Measurements from ENCODE around the gene TNNI2. TPM values are rescaled to one million over a fixed set of nuclear protein-coding genes. Genes with fewer than 3 reads are reported as not detected.
A peak's percentile ranks its signal among the peaks of the same experiment; 100 is the strongest.
"Not testable (repeated sequence)": the region's sequence is repeated elsewhere in the genome, so short reads cannot be mapped to it uniquely, and the experiment has no call there.

The TNNI2 gene
- total RNA-seq, 1 donor from 2014 or later: 322 TPM

DNA sequence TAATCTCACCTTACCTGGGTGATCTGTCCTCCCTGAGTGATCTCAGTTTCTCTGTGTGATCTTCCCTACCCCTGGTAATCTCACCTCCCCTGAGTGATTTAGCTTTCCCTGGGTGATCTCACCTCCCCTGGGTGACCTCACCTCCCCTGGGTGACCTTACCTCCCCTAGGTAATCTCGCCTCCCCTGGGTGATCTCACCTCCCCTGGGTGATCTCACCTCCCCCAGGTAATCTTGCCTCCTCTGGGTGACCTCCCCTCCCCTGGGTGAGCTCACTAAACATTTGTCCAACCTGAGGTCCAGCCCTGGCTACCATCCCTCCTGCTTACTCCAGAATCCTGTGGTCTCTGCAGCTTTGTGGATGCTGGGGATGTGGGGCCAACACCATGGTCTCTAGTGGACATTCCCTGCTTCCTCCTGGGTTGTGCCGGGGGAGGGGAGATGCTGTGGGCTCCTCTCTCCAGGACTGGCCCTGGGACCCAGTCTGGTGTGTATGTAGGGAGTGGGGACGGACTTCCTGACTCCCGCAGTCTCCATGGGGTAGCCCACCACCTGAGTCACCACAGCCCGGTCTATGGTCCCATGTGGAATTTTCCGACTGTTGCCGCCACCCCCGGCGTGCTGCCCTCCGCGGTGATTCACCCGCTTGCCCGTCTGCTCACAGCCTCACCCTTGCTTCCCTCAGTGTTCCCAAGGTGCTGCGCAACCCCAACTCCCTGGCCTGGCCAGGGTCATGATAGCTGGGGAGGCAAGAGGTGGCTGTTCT, 24.0 kb downstream of the TNNI2 start:
- no peak for DNase-seq

DNA sequence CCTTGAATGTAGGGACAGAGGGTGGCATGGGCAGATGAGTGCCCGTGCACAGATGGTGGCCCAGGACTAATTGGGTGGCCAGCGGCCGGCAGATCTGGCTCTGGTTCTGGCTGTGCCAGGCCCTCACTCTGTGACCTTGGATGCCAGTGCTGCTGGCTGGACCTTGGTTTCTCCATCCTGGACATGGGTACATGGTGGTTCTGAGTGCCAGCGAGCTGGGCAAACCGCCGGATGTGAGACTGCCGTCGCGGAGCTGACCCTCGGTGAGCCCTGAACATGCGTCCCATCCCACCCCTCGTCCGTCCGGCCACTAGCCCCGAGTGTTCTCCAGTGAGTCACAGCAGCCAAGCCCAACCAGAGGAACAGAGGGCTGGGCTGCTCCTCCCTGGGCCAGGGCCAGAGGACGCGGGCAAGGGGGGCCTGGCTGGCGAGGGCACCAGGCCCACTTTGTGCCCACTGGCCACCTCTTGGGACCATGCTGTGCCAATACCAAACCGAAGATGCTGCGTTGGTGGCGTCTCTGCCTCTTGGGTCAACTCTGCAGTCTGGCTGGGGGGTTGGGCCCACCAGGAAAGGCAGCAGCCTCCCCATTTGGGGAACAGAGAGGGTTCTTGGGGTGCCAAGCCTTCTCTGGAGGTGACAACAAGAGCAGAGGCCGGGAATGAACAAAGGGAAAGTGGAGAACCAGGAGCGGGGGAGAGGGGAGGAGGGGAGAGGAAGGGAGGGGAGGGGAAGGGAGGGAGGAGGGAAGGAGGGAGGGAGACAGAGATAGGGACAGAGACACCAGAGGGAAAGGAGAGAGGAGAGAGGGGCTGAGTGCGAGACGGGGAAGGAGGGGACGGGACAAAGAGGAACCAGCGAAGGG, 24.8 kb downstream of the TNNI2 start:
- peak; percentile 83 for DNase-seq

DNA sequence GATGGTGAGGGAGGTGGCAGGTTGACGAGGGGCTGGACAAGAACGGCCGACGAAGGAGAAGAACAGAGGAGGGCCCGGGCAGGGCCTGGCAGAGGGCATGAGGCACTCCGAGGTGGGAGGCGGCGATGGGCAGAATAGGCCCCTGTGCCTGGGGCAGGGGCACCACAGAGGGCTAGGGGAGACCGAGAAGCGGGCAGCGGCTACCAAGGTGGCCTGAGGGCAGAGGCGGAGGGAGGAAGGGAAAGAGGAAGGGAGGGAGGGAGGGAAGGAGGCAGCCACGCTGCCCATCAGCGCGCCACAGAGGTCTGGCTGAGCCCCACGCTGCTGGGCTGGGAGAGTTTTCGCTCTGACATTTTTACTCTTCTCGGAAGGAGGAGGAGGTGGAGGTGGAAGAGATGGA, 25.4 kb downstream of the TNNI2 start:
- no peak for DNase-seq

DNA sequence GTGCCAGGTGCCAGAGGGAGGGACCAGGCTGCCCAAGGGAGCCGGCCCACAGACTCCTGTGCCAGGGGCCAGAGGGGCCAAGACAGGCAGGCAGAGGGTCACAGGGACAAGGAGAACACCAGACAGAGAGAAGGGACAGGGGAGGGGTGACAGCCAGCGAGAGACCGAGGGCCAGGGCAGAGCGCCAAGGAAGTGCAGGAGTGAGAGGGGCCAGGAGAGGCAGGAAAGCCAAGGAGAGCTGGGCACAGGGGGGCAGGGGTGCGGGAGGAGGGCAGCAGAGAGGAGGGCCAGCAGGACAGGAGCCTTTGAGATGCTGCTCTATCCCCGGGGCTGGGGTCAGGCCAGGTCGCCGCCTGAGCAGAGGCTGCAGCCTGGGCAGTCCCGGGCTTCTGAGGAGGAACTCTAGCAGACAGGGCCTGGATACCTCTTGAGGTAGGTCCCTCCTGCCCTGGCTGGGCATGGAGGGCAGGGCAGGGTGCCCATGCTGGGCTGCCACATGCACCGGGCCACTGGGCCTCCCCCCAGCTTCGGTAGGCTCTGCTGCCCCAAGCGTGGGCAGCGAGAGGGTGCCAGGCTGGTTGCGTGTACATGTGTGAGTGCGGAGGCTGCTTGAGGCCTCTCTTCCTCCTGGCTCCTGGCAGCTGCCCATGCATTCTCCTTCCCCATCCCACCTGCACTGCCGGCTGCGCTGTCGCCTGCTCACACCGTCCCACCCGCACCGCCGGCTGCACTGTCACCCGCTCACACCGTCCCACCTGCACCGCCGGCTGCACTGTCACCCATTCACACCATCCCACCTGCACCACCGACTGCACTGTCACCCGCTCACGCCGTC, 26.3 kb downstream of the TNNI2 start:
- DNase-seq: no peak

DNA sequence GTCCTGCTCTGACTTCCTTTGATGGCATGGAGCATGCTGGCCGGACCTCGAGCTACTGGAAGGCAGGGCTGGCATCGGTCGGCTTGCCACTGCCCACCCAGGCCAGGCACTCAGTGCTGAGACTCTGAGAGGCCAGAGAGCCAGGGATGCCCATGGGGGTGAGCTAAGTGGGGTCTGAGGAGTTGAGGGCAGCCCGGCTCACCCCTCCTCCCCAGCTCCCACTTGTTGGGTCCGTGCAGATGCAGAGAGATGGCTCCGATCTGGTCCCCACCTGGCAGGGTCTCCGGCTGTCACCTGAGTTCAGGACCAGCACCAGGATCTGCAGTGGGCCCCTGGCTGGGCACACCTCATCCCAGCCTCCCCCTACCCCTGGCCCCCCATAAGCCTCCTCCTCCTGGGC, 27.4 kb downstream of the TNNI2 start:
- DNase-seq: no peak

DNA sequence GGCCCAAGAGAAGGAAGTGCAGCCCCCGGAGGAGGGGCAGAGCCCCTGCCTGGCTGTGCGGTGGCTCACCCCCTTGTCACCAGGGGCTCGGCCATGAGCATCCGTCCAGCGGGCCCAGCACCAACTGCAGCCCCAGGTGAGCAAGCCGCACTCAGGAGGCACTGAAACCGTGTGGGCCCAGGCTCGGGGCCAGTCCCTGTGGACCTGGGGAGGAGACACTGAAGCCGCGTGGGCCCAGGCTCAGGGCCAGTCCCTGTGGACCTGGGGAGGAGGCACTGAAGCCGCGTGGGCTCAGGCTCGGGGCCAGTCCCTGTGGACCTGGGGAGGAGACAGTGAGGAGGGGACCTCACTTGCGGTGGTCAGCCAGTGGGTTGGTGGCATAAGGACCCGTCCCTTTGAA, 28.0 kb downstream of the TNNI2 start:
- no peak for DNase-seq

DNA sequence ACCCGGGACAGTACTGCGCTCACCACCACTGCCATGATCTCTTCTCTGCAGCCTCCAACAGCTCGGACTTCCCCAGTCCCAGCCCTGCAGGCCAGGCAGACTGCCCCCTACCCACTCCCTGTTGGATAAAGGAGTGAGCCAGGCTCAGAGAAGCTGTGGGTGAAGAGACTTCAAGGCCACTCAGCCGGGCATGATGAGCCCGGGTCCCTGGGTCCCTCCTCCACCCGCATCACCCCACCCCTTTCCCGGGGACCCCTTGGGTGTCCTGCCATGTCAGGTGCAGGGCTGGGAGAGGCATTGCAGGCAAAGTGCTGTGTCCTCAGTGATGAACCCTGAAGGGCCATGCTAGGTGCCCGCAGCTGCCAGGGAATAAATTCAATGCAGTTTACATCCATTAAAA, 28.6 kb downstream of the TNNI2 start:
- DNase-seq: no peak

DNA sequence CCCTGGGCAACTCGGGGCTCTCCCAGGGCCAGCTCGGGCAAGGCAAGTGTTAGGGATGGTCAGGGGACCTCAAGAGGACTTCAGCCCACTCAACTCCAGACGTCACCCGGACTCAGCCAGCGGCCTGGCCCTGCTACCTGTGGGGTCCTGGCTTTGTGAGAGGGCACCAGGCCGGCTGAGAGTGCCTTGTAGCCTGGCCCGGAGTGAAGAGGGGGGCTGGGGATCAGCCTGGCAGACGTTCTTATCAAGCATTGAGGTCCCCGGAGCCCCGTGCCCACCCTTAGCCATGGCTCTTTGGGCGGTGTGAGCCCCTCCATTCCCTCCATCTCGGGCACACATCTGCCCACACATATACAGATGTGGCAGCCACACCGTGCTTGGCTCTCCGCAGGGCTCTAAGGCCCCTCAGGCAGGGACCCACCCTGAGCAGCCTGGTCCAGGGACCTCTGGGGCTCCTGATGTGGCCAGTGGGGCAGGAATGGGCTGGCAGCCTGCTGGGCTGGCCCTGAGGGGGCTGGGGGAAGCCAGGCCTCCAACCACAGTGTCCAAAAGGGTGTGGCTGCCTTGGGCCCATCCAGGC, 29.4 kb downstream of the TNNI2 start:
- DNase-seq: no peak

DNA sequence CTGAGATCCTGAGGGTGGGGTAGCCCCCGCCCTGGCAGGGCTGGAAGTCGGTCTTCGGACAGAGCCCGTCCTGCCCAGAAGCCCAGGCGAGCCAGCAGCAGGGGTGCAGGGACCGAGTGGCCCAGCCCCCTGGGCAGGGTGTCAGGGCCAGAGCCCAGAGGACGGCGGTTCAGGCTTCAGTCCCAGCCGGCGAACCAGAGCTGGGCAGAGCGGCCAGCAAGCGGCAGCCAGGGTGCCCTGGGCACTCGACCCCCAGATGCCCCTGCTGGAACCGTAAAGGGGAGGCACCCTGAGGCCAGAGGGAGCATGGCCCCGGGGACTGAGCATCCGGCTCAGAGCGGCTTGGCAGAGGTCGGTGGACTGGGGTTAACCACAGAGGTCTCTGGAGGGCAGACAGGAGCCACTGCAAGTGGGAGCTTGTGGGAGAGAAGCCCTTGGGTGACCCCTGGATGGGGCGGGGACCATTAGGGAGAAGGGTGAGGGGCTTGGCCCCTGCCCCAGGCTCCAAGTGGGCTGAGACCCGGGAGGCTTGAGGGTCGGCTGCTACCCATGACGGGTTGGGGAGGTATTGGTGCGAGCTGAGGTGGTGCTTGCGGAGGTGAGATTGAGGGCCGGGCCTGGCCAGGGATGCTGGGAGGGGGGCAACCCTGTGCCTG, 30.0 kb downstream of the TNNI2 start:
- no peak for DNase-seq

DNA sequence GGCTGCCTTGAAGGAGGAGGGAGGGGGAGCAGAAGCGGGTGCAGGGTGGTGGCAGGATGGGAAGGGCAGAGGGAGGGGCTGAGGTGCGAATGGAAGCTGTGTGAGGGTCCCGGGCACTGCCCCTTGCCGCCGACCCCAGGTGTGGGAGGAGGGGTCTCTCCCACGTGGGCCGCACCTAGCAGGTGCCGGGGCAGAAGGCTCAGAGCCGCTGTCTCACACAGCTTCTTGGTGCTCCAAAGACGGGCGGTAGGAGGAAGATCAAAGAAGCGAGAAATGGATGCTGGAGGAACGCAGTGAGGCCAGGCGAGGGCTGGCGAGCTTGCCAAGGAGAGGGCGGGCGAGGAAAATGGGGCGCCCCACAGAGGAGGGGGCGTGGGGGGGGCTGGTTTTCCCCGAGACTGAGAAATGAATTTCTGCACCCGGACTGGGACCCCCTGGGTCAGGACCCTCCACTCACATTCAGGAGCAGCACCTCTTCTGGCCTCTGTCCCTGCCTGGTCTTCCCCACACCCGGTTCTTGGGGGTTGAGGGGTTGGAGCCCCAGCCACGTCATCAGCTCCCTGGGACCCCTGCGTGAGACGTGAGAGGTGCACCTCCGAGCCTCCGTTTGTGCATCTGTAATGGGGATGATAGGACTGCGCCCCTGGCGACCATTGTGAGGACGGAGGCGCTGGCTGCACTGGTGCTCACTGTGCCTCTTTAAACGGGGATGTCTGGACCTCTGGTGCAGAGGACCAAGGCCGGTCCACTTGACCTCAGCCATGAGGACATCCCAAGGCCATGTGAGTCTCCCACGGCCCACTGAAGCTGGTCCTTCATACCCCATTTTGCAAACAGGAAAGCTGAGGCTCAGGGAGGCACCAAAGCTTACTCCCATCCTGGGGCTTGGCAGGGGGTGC, 30.9 kb downstream of the TNNI2 start:
- DNase-seq: no peak

DNA sequence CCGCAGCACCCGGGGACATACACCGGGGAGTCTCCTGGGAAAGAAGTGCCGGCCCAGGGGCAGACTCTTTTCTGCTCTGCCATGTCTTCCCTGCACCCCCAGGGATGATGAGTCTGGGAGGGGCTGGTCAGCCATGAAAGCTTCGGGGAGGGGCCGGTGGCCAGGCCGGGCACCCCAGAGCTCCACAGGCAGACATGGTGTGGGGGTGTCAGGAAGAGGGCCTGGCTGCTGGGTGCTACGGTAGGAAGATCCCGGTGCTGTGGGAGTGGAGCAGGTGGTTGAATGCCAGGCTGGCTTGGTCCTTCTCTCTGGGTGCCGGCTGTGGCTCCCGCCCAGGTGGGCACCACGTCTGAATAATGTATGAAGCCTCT, 31.5 kb downstream of the TNNI2 start:
- DNase-seq: no peak

DNA sequence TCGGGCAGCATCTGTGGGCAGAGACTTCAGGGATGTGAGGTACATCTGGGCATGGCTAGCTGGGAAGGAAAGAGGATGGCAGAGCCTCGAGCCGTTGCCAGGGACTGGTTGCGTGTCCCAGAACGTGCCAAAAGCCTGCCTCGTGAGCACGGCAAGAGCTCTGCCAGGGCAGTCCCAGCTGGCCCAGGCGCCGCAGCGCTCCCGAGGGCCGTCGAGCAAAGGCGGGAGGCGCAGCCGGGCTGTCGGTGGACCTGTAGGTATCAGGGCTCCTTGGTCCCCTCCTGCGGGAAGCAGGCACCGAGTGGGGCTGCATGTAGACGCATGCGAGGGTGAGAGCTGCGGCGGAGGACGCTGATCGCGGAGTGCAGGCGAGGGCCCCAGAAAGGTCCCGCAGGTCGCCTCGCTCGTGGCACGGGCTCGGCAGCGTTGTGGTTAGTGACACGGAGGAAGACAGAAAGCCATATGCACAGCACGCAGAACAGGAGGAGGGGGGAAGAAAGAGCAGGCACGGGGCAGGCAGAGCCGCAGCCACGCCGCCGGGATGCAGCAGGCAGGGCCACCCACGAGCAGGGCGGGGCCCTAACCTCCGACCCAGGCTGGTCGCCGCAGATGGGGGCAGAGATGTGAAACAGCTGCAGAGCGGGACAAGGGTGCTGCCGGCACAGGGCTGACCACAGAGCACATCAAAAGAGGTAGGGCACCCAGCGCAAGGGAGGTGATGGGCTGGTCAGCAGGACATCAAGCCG, 32.1 kb downstream of the TNNI2 start:
- DNase-seq: no peak

DNA sequence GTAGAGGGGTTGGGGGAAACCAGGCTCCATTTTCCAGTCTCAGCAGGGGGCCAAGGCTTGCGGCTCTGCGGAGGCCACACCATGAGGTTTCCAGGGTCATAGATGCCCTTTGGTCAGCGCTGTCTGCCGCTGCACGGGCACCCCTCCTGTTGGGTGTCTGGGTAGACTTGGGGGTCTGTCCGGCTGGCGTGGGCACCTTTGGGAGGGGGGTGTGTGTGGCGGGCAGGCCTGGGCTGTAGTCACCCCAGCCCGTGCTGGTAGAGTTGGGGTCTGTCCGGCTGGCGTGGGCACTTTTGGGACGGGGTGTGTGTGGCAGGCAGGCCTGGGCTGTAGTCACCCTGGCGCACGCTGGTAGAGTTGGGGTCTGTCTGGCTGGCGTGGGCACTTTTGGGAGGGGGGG, 32.8 kb downstream of the TNNI2 start:
- DNase-seq: no peak

DNA sequence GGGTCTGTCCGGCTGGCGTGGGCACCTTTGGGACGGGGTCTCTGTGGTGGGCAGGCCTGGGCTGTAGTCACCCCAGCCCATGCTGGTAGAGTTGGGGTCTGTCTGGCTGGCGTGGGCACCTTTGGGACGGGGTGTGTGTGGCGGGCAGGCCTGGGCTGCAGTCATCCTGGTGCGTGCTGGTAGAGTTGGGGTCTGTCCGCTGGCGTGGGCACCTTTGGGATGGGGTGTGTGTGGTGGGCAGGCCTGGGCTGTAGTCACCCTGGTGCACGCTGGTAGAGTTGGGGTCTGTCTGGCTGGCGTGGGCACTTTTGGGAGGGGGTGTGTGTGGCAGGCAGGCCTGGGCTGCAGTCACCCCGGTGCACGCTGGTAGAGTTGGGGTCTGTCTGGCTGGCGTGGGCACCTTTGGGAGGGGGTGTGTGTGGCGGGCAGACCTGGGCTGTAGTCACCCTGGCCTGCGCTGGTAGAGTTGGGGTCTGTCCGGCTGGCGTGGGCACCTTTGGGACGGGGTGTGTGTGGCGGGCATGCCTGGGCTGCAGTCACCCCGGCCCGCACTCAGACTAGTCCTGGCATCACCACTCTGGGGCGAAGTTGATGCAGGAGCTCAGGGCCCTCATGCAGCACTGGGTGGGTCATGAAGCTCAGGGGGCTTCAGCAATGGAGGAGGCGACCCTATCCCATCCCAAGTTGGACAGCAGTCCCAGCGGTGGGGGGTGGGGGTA, 33.6 kb downstream of the TNNI2 start:
- no peak for DNase-seq

DNA sequence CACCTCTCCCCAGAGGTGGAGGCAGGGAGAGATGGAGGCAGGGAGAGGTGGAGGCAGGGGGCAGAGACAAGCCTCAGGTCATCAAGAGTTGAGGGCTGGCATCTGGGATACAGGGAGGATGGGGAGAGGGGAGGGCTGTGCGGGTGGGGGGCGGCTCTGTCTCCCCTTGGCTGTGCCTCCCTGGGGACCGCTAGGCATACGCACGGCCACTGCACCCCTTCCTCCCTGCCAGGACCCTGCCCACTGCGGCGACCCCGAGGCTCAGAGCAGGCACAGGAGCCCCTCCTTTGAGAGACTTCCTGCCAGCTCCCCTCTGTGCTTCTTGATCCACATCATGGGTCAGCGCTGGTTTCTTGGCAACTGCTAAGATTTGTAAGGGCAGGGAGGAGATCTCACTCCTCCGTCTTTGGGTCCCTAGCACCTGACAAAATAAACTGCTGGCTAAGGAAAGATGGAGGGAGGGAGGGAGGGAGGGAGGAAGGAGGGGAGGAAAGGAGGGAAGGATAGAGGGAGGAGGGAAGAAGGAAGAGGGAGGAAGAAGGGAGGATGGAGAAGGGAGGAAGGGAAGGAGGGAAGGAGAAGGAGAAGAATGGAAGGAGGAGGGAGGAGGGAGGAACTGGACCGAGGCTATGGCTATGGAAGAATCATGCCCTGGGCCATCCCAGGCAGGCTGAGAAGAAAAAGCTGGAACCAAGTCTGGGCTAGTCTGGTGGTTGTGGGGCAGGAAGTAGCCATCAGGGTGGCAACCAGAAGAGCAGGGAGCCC, 34.4 kb downstream of the TNNI2 start:
- DNase-seq: peak; percentile 31

DNA sequence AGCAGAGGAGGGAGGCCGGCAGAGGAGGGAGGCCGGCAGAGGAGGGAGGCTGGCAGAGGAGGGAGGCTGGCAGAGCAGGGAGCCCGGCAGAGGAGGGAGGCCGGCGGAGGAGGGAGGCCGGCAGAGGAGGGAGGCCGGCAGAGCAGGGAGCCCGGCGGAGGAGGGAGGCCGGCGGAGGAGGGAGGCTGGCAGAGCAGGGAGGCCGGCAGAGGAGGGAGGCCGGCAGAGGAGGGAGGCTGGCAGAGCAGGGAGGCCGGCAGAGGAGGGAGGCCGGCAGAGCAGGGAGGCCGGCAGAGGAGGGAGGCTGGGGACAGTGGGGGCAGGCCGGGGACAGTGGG, 35.0 kb downstream of the TNNI2 start:
- DNase-seq: not testable (repeated sequence)

DNA sequence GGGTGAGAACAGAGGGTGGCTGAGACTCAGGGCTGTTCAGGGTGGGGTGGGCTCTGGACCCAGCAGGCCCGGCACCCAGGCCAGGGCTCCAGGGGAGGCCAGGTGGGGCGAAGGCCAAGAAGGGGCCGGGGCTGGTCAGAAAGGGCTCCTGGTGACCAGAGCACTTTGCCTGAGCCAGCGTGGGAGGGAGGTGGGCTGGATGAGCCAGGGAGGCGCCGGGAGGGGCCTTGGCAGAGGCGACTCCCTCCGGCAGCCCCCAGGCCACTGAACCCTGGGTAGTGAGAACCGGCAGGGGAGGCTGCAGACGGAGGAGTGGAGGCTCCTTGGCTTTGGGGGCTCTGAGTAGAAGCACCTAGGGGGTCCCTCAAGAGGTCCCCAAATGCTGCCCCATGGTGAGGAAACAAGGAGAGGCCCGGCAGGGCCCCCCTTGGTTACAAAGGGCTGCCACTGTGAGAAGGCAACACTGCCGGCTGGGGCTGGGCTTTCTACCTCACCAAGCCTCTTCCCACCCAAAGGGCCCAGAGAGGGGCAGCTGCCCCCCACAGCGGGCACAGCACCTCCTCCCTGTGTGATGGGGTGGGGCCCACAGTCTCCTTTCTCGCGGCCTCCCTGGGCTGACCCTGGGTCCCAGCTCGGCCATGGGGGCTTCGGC, 35.8 kb downstream of the TNNI2 start:
- not testable (repeated sequence) for DNase-seq

Measured in skin of body (tissue), 2 donors.